NCI-H446 treated with DMSO at 0.1 percent for 48 hours (cell line): ENCODE measurements around the gene CMTM7.
"Not testable (repeated sequence)": the region's sequence is repeated elsewhere in the genome, so short reads cannot be mapped to it uniquely, and the experiment has no call there.

Experiments
- DNase-seq: peaks from one replicate; lab custom pipeline; 2025; lab: John Stamatoyannopoulos, UW

Gene CMTM7

GRCh38 chr3:32459450-32459849 is 67.8 kb downstream of the CMTM7 start:
- no peak for DNase-seq

DNA sequence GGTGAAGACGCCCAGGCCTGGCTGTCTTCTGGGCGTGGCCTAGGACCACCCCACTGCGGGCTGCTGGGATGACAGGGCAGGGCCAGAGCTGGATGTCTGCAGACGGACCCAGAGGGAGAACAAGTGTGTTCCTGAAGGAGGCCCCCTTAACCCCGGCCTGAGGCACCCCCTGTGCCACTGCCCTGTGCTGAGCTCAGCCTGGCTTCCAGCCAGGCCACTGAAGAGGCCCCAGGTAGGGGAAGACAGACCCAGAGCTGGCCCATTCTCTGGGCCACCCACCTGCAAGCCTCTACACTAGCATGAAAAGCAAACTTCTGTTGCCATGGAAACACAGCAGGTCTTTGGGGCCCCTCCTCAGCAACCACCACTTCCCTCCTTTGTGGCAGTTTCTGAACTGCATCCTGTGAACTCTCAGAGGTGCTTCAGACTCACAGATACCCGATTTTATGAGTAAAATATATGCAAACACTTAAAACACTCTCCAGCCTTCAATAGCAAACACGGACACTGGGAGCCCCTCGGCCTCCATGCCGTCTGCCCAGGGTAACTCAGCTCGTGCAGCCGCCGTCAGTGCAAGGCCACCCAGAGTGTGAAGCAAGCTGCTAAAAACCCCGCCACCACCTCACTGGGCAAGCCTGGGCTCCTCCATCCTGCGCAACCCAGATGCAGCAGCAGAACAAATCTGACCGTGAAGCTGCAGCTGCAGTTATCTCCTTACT is 68.5 kb downstream of the CMTM7 start:
- DNase-seq = no peak

DNA sequence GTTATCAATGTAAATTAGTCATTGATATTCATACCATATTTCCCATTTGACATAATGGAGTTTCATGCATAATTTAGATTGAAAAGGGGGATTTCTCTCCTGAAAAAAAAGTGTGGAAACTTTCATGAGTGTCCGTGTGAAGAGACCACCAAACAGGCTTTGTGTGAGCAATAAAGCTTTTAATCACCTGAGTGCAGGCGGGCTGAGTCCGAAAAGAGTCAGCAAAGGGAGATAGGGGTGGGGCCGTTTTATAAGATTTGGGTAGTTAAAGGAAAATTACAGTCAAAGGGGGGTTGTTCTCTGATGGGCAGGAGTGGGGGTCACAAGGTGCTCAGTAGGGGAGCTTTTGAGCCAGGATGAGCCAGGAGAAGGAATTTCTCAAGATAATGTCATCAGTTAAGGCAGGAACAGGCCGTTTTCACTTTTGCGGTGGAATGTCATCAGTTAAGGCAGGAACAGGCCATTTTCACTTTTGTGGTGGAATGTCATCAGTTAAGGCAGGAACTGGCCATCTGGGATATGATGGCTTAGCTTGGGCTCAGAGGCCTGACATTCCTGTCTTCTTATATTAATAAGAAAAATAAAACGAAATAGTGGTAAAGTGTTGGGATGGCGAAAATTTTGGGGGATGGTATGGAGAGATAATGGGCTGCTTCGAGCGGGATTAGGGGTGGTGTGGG is 69.3 kb downstream of the CMTM7 start:
- DNase-seq = not testable (repeated sequence)

DNA sequence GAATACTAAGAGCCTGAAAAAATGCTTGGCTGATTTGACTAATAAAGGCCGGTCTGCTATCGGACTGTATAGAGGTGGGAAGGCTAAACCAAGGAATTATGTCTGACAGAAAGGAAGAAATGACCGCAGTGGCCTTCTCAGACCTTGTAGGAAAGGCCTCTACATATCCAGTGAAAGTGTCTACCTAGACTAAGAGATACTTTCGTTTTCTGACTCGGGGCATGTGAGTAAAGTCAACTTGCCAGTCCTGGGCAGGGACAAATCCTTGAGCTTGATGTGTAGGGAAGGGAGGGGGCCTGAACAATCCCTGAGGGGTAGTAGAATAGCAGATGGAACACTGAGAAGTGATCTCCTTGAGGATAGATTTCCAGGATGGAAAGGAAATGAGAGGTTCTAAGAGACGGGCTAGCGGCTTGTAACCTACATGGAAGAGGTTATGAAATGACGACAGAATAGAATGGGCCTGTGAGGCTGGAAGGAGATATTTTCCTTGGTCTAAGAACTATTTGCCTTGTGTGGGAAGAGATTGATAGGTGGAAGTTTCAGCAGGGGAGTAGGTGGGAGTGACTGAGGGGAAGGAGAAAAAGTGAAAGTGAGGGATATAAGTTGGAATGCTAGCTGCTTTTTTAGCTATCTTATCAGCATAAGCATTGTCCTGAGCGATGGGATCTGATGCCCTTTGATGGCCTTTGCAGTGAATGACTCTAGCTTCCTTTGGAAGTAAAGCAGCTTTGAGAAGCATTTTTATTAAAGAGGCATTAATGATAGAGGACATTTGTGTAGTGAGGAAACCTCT is 70.7 kb downstream of the CMTM7 start:
- DNase-seq = not testable (repeated sequence)

GRCh38 chr3:32463415-32463814 is 71.8 kb downstream of the CMTM7 start:
- not testable (repeated sequence) for DNase-seq

DNA sequence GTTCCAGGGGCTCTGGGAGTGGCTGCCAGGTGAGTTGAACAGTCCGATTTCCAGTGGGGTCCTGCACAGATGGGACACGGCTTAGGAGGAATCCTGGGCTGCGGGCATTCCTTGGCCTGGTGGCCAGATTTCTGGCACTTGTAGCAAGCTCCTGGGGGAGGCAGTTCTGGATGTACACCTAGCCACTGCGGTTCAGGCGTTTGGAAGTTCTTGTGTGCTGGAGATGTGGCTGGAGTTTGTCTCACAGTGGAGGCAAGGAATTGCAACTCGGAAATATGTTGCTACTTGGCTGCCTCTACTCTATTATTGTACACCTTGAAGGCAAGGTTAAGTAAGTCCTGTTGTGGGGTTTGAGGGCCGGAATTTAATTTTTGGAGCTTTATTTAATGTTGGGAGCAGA is 73.1 kb downstream of the CMTM7 start:
- DNase-seq = not testable (repeated sequence)

- DNase-seq = not testable (repeated sequence)
Measured at GRCh38 chr3:32466808-32467207, 75.2 kb downstream of the CMTM7 start.

DNA sequence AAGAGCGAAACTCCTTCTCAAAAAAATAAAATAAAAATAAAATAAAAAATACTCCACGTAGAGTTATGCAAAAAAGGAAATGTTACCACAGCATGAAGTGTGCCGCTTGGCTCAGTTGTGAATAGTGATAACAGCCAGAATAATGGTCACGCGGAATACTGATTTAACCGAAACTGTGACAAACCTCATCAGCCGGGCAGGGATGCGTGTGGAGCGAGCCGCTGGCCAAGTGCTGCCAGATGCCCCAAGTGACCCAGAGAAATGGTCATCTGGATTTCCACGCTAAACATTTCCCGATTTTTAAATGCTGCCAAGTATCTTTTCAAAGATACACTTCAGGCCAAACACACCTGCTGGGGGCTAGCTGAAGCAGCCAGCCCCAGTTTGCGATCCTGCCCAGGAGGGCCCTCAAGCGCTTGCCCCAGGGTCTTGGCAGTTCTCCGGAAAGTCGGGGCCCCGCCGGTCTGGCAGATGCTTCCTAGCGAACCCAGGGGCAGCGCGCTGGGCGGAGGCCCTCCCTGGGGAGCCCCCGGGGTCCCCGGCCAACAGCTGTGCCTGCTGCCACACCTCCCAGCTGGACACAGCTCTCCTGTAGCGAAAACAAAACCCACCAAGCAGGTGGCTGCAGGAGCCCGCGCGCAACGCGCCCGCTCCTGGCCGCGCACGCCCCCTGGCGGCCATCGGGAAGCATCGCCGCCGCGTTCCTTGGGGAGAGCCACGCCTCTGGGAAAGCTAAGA is 75.8 kb downstream of the CMTM7 start:
- DNase-seq = no peak

DNA sequence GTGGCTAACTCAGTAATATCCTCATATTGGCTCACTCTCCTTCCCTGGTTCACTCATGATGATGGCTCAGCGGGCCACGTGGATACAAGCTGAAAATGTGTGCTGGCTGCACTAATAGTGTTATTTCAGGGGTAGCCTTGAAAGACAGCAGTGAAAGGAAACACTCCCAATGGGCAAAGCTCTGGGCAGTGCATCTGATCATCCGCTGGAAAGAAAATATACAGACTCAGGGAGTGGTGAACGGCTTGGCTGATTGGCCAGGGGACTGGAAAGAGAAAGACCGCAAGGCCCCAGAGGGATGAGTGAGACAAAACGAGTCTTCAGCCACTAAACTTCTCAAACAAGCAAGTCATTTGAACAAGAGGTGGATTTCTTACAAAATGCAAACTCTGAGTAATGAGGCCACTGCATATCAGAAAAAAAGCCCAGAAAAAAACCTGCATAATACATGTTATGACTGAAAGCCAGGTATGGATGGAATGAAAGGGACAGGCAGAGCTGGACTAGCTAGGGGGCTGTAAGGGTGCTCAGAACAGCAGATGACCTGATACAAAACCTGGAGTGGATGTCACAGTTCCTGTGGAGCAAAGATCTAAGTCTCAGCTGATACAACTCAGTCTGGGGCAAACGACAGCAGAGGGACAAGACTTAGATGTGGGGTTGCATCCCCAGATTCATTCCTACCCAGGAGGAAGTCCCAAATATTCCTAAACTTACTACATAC is 77.7 kb downstream of the CMTM7 start:
- DNase-seq = no peak

- no peak for DNase-seq
Measured at GRCh38 chr3:32470362-32470761, 78.7 kb downstream of the CMTM7 start.

- DNase-seq = no peak
Measured at GRCh38 chr3:32471246-32471645, 79.6 kb downstream of the CMTM7 start.

DNA sequence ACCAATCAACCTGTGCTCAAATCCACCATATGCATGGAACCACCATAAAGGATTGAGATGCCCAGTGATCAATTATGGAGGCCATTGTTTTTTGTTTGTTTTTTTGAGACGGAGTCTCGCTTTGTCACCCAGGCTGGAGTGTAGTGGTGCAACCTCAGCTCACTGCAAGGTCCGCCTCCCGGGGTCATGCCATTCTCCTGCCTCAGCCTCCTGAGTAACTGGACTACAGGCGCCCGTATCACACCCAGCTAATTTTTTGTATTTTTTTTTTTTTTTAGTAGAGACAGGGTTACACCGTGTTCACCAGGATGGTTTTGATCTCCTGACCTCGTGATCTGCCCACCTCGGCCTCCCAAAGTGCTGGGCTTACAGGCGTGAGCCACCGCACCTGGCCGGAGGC is 80.5 kb downstream of the CMTM7 start:
- not testable (repeated sequence) for DNase-seq

GRCh38 chr3:32474201-32474600 is 82.5 kb downstream of the CMTM7 start:
- no peak for DNase-seq

DNA sequence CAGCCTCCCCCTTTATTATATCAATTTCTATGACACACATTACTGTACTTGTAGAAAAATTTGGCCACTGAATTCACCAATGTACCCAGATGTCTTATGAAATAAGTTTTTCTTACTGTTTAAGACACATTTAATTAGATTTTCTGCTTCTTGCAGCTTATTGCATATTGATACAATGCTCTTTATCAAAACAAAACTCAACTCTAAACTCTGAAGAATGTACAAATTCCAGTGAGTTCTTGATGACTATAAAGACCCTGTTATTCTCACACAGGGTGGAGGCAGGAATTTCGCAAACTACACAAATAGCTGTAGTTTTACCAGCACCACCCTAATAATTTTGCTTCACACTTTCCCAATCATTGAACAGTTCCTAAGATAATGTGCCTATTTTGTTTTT is 89.0 kb downstream of the CMTM7 start:
- no peak for DNase-seq

DNA sequence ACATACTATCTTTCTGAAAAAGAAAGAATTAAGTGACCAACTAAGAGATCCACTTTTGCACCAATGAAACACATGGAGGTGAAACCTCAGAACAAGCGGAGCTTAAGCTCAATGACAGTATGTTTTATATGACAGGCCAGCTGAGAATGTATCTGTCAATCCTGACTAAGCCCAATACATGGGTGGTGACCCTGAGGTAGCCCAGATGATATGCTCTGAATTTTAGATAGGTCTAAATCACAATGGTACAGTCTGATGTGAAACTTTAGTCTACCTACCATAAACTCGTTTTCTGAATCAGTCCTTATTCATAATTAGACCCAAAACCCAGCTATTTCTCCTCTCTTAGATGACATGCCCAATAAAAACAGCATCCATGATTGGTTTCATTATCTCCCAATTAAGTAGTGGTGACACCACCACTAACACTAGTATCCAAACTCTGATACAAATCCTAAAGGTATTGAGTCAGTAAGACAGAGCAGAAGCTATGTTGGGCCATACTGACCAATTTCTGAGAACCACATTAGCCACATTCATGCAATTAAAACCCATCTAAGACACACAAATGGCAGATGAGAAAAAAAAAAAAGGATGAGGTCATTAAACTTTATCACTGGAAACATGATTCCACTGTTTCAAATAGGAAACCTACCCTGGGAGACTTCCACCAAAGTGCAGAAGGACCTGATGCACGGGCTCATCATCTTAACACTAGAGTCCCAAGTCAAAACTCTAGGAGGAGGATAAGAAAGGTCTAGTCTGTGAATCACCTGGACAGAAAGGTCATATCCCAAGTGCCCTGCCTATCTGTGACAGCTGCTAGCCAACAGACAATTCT is 90.4 kb downstream of the CMTM7 start:
- DNase-seq = no peak

GRCh38 chr3:32482693-32483092 is 91.0 kb downstream of the CMTM7 start:
- DNase-seq = no peak

DNA sequence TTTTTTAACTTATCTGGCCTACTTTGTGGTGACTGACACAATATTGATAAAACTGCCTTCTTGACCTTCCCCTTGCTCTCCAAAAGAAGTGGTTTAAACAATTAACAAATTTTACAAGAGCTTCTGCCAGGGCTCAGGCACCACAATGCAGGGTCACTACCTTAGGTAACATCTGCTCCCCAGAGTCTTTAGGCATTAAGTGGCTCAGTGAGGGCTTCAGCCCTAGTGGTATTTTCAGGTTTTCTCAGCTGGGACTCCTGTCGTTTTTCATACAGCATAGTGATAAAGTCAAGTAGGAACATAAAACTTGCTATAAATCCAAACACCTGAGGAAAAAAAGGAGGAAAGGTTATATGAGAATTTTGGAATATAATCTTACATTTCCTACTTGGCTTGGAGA is 92.1 kb downstream of the CMTM7 start:
- no peak for DNase-seq

GRCh38 chr3:32484436-32484835 is 92.8 kb downstream of the CMTM7 start:
- no peak for DNase-seq

- no peak for DNase-seq
Measured at GRCh38 chr3:32487781-32488473, 96.3 kb downstream of the CMTM7 start.

- no peak for DNase-seq
Measured at GRCh38 chr3:32488474-32489008, 96.9 kb downstream of the CMTM7 start.
